Neural progenitor cell (in vitro differentiated cells): Measurements from ENCODE around the gene EID3. TPM values are rescaled to one million over a fixed set of nuclear protein-coding genes. Genes with fewer than 3 reads are reported as not detected.
A peak's percentile ranks its signal among the peaks of the same experiment; 100 is the strongest.

Source experiments
- DNase-seq: peaks from one replicate; pipeline ENCODE4 v3.0.0-alpha.2; 2016; ENCODE audit warnings: low spot score
- H2AFZ ChIP-seq: fragments of 200-600 bp; sonication (generic); replicated peaks from 2 replicates; pipeline ENCODE4 v1.6.1; 2016; ENCODE audit warnings: antibody characterized with exemption
- H3F3A ChIP-seq: fragments of 200-600 bp; sonication (generic); 2 replicates; pipeline ENCODE4 v1.6.1; 2016; ENCODE audit warnings: antibody characterized with exemption, low read depth
- H3K27ac ChIP-seq: fragments of 200-600 bp; sonication (generic); 2 replicates; pipeline ENCODE4 v1.5.1; 2016; ENCODE audit warnings: mild to moderate bottlenecking
- H3K27me3 ChIP-seq: fragments of 200-600 bp; sonication (generic); 2 replicates; pipeline ENCODE4 v1.6.1; 2016; ENCODE audit warnings: mild to moderate bottlenecking, moderate library complexity
- H3K36me3 ChIP-seq: fragments of 200-600 bp; sonication (generic); 2 replicates; pipeline ENCODE4 v1.5.1; 2016
- H3K4me1 ChIP-seq: fragments of 200-600 bp; sonication (generic); 2 replicates; pipeline ENCODE4 v1.6.1; 2016; ENCODE audit warnings: mixed run types
- H3K4me2 ChIP-seq: fragments of 200-600 bp; sonication (generic); 2 replicates; pipeline ENCODE4 v1.6.1; 2016
- H3K4me3 ChIP-seq: fragments of 200-600 bp; sonication (generic); 2 replicates; pipeline ENCODE4 v1.5.1; 2016
- H3K79me2 ChIP-seq: fragments of 200-600 bp; sonication (generic); 2 replicates; pipeline ENCODE4 v1.6.1; 2016; ENCODE audit warnings: low read depth
- H3K9ac ChIP-seq: fragments of 200-600 bp; sonication (generic); 2 replicates; pipeline ENCODE4 v1.6.1; 2016
- H3K9me3 ChIP-seq: fragments of 200-600 bp; sonication (generic); 2 replicates; pipeline ENCODE4 v1.5.1; 2016; ENCODE audit warnings: low read depth
- H4K20me1 ChIP-seq: fragments of 200-600 bp; sonication (generic); 2 replicates; pipeline ENCODE4 v1.6.1; 2016; ENCODE audit warnings: low read depth
- H3K27ac Mint-ChIP-seq: 3 replicates; pipeline ENCODE4 v1.8.0; 2021; ENCODE audit warnings: mixed read lengths
- H3K27me3 Mint-ChIP-seq: 2 replicates; pipeline ENCODE4 v1.8.0; 2022; ENCODE audit warnings: low read depth, mild to moderate bottlenecking, inconsistent platforms, moderate library complexity, mixed read lengths; ENCODE audit not compliant: insufficient read depth
- H3K36me3 Mint-ChIP-seq: 3 replicates; pipeline ENCODE4 v1.8.0; 2021; ENCODE audit warnings: mixed read lengths
- H3K4me1 Mint-ChIP-seq: 3 replicates; pipeline ENCODE4 v1.8.0; 2021; ENCODE audit warnings: mixed read lengths
- H3K4me3 Mint-ChIP-seq: 3 replicates; pipeline ENCODE4 v1.8.0; 2021; ENCODE audit warnings: mild to moderate bottlenecking, moderate library complexity, mixed read lengths
- H3K9me3 Mint-ChIP-seq: 3 replicates; pipeline ENCODE4 v1.8.0; 2020; ENCODE audit warnings: mixed read lengths
- CTCF ChIP-seq: fragments of 200-600 bp; sonication (generic); IDR thresholded peaks from 2 replicates; pipeline ENCODE4 v1.5.1; 2017; ENCODE audit warnings: antibody characterized with exemption, mild to moderate bottlenecking
- EZH2 ChIP-seq: fragments of 200-600 bp; sonication (generic); IDR thresholded peaks from 2 replicates; pipeline ENCODE4 v1.6.1; 2017; ENCODE audit warnings: antibody characterized with exemption, mild to moderate bottlenecking, moderate library complexity
- EZH2phosphoT487 ChIP-seq: fragments of 200-600 bp; sonication (generic); IDR thresholded peaks from 2 replicates; pipeline ENCODE4 v1.6.1; 2017; ENCODE audit warnings: antibody characterized with exemption
- total RNA-seq: library from RNA; depleted of rRNA; stranded (reverse); fragments of >200 nt; gene quantifications from 2 replicates; pipeline ENCODE4 v1.2.3, GENCODE V29; 2015; ENCODE audit warnings: low replicate concordance

EID3 gene
- total RNA-seq, 1 donor from 2014 or later: 8.0 TPM

- Histone ChIP-seq H4K20me1 (peaks cover 3% of the 10 kb centered on the region), H3K79me2 (peaks cover 5% of the 10 kb centered on the region), H3K27me3 (no peaks in the 10 kb centered on the region), H3K9me3 (no peaks in the 10 kb centered on the region), H3K27ac (no peak overlapping the region), H3K4me3 (no peak overlapping the region), H3K36me3 (peaks cover 8% of the 10 kb centered on the region), H3K4me2 (no peak overlapping the region), H3K9ac (peak overlapping the region; percentile 37), H3F3A (no peaks in the 10 kb centered on the region), H2AFZ (no peak overlapping the region), H3K4me1 (no peaks in the 10 kb centered on the region)
- DNase-seq: no peak
- Mint-ChIP-seq H3K4me1 (peaks cover 27% of the 10 kb centered on the region), H3K36me3 (peaks cover 32% of the 10 kb centered on the region), H3K27ac (no peak overlapping the region), H3K4me3 (no peak overlapping the region), H3K27me3 (no peaks in the 10 kb centered on the region), H3K9me3 (no peaks in the 10 kb centered on the region)
- TF ChIP-seq EZH2 (no peak), EZH2phosphoT487 (no peak), CTCF (no peak)
Measured at GRCh38 chr12:104344682-104345081, 41.1 kb downstream of the EID3 start.

- H3K27ac Mint-ChIP-seq: no peak overlapping the region
- peaks cover 30% of the 10 kb centered on the region for H3K36me3 Mint-ChIP-seq
Measured at GRCh38 chr12:104345234-104346066, 41.9 kb downstream of the EID3 start.

DNA sequence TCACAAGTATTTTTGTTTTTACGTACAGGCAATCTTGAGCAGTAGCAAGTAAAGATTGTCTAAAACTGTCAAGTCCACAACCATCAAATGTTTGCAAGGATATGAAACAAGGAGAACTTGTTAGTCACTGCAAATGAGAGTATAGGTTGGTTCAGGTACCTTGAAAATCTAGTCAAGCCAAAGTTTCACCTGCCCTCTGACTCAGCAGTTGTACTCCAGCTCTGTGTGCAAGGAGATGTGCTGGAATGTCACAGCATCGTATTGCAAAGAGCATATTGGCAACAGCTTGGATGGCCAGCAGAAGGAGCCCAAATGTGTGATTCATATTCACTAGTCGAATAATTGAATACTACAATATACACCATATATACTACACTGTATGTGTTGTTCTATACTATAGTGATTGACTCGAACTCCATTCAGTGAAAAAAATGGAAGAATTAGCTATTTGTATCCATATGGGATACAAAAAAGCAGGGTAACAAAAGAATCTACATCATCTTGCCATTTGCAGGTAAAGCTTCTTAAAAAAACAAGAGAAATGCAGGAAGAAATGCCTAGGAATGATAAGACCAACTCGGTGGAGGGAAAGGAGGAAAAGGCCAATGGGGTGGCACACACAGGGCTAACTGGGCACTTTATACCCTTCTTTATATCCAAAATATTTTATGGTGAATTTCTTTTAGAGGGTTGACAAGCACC, 44.0 kb downstream of the EID3 start:
- H3K27me3 ChIP-seq: no peaks in the 10 kb centered on the region
- no peak overlapping the region for H2AFZ ChIP-seq
- H3K9ac ChIP-seq: no peak overlapping the region
- H3K9me3 ChIP-seq: no peaks in the 10 kb centered on the region
- H3K27ac ChIP-seq: no peak overlapping the region
- H3K36me3 ChIP-seq: peaks cover 8% of the 10 kb centered on the region
- no peaks in the 10 kb centered on the region for H3F3A ChIP-seq
- H3K79me2 ChIP-seq: peaks cover 5% of the 10 kb centered on the region
- peaks cover 3% of the 10 kb centered on the region for H4K20me1 ChIP-seq
- Mint-ChIP-seq H3K27ac (no peak overlapping the region), H3K36me3 (peaks cover 30% of the 10 kb centered on the region), H3K9me3 (no peaks in the 10 kb centered on the region), H3K4me1 (peaks cover 4% of the 10 kb centered on the region), H3K27me3 (no peaks in the 10 kb centered on the region), H3K4me3 (no peak overlapping the region)
- no peak for TF ChIP-seq EZH2
- no peaks in the 10 kb centered on the region for H3K4me1 ChIP-seq
- DNase-seq: no peak
- H3K4me2 ChIP-seq: no peak overlapping the region
- H3K4me3 ChIP-seq: no peak overlapping the region

More at GRCh38 chr12:104345234-104346066, 41.9 kb downstream of the EID3 start:
- H3K4me3 ChIP-seq: no peak overlapping the region
- no peak for DNase-seq
- no peak overlapping the region for H3K27ac ChIP-seq
- peaks cover 20% of the 10 kb centered on the region for H3K4me1 Mint-ChIP-seq
- no peaks in the 10 kb centered on the region for H3K27me3 Mint-ChIP-seq
- H3F3A ChIP-seq: no peaks in the 10 kb centered on the region
- TF ChIP-seq CTCF: no peak
- no peak for TF ChIP-seq EZH2
- no peak for TF ChIP-seq EZH2phosphoT487
- H4K20me1 ChIP-seq: peaks cover 3% of the 10 kb centered on the region
- no peaks in the 10 kb centered on the region for H3K9me3 Mint-ChIP-seq
- peaks cover 8% of the 10 kb centered on the region for H3K36me3 ChIP-seq
- H3K79me2 ChIP-seq: peaks cover 5% of the 10 kb centered on the region
- H3K4me1 ChIP-seq: no peaks in the 10 kb centered on the region
- H3K27me3 ChIP-seq: no peaks in the 10 kb centered on the region
- no peak overlapping the region for H3K9ac ChIP-seq
- H2AFZ ChIP-seq: no peak overlapping the region
- H3K4me2 ChIP-seq: no peak overlapping the region
- H3K4me3 Mint-ChIP-seq: no peak overlapping the region
- no peaks in the 10 kb centered on the region for H3K9me3 ChIP-seq
